ENCODE data around the gene ENC1. TPM values are rescaled to one million over a fixed set of nuclear protein-coding genes. Genes with fewer than 3 reads are reported as not detected.

The ENC1 gene
- total RNA-seq, 2 donors from 2014 or later: 7.7 to 10.4 TPM

- TF ChIP-seq CTCF (IDR thresholded peaks at IDR 0.05): no peak
- H3K4me3 ChIP-seq: no peak overlapping the region
- DNase-seq (ENCODE audit: low spot score) (no peak), ATAC-seq (ENCODE audit: insufficient number of reproducible peaks, low FRiP score, low read depth) (no peak)
- no peaks in the 10 kb centered on the region for H3K36me3 ChIP-seq
- H3K9me3 ChIP-seq: no peaks in the 10 kb centered on the region
- no peak overlapping the region for H3K27ac ChIP-seq
- H3K4me1 ChIP-seq (ENCODE audit: control insufficient read depth in 1 of 2, low read depth in 2 of 2): no peaks in the 10 kb centered on the region
- H3K27me3 ChIP-seq (replicated peaks; ENCODE audit: insufficient read depth): no peaks in the 10 kb centered on the region
Measured at GRCh38 chr5:74623748-74624408, 16.6 kb downstream of the ENC1 start.

- no peak for DNase-seq (ENCODE audit: low spot score)
- H3K27me3 ChIP-seq (replicated peaks; ENCODE audit: insufficient read depth): no peaks in the 10 kb centered on the region
- TF ChIP-seq CTCF (IDR thresholded peaks at IDR 0.05): no peak
- no peak for ATAC-seq (ENCODE audit: insufficient number of reproducible peaks, low FRiP score, low read depth)
- H3K27ac ChIP-seq: no peak overlapping the region
- H3K4me3 ChIP-seq: no peak overlapping the region
- no peaks in the 10 kb centered on the region for H3K4me1 ChIP-seq (ENCODE audit: control insufficient read depth in 1 of 2, low read depth in 2 of 2)
- H3K9me3 ChIP-seq: no peaks in the 10 kb centered on the region
- no peaks in the 10 kb centered on the region for H3K36me3 ChIP-seq
Measured at GRCh38 chr5:74623006-74623611, 17.4 kb downstream of the ENC1 start.

GRCh38 chr5:74622122-74622521 lies 18.4 kb downstream of the ENC1 start:
- no peaks in the 10 kb centered on the region for H3K4me1 ChIP-seq (ENCODE audit: control insufficient read depth in 1 of 2, low read depth in 2 of 2)
- no peak overlapping the region for H3K27ac ChIP-seq
- H3K4me3 ChIP-seq: no peak overlapping the region
- H3K36me3 ChIP-seq: no peaks in the 10 kb centered on the region
- TF ChIP-seq CTCF (IDR thresholded peaks at IDR 0.05): no peak
- no peaks in the 10 kb centered on the region for H3K27me3 ChIP-seq (replicated peaks; ENCODE audit: insufficient read depth)
- H3K9me3 ChIP-seq: no peaks in the 10 kb centered on the region
- ATAC-seq (ENCODE audit: insufficient number of reproducible peaks, low FRiP score, low read depth) (no peak), DNase-seq (ENCODE audit: low spot score) (no peak)

GRCh38 chr5:74621492-74621891 lies 19.0 kb downstream of the ENC1 start:
- DNase-seq (ENCODE audit: low spot score): no peak
- Histone ChIP-seq H3K9me3 (no peaks in the 10 kb centered on the region), H3K36me3 (no peaks in the 10 kb centered on the region), H3K4me1 (ENCODE audit: control insufficient read depth in 1 of 2, low read depth in 2 of 2) (no peaks in the 10 kb centered on the region), H3K4me3 (no peak overlapping the region), H3K27ac (no peak overlapping the region), H3K27me3 (replicated peaks; ENCODE audit: insufficient read depth) (no peaks in the 10 kb centered on the region)
- ATAC-seq (ENCODE audit: insufficient number of reproducible peaks, low FRiP score, low read depth): no peak
- TF ChIP-seq CTCF (IDR thresholded peaks at IDR 0.05): no peak

GRCh38 chr5:74619308-74619707 lies 21.2 kb downstream of the ENC1 start:
- Histone ChIP-seq H3K4me1 (ENCODE audit: control insufficient read depth in 1 of 2, low read depth in 2 of 2) (no peaks in the 10 kb centered on the region), H3K27ac (no peak overlapping the region), H3K4me3 (no peak overlapping the region), H3K27me3 (replicated peaks; ENCODE audit: insufficient read depth) (no peaks in the 10 kb centered on the region), H3K9me3 (no peaks in the 10 kb centered on the region), H3K36me3 (no peaks in the 10 kb centered on the region)
- ATAC-seq (ENCODE audit: insufficient number of reproducible peaks, low FRiP score, low read depth): no peak
- TF ChIP-seq CTCF (IDR thresholded peaks at IDR 0.05): no peak
- no peak for DNase-seq (ENCODE audit: low spot score)
